GM18511 (cell line): ENCODE results near the gene F2R.
"Not testable (repeated sequence)": the region's sequence is repeated elsewhere in the genome, so short reads cannot be mapped to it uniquely, and the experiment has no call there.

Experiments used
- ATAC-seq: cut with Tn5 transposase; IDR thresholded peaks from one replicate; pipeline ENCODE4 v1.9.1; 2021; ENCODE audit warnings: mild to moderate bottlenecking, moderate library complexity; ENCODE audit not compliant: unreplicated experiment

Gene F2R

DNA sequence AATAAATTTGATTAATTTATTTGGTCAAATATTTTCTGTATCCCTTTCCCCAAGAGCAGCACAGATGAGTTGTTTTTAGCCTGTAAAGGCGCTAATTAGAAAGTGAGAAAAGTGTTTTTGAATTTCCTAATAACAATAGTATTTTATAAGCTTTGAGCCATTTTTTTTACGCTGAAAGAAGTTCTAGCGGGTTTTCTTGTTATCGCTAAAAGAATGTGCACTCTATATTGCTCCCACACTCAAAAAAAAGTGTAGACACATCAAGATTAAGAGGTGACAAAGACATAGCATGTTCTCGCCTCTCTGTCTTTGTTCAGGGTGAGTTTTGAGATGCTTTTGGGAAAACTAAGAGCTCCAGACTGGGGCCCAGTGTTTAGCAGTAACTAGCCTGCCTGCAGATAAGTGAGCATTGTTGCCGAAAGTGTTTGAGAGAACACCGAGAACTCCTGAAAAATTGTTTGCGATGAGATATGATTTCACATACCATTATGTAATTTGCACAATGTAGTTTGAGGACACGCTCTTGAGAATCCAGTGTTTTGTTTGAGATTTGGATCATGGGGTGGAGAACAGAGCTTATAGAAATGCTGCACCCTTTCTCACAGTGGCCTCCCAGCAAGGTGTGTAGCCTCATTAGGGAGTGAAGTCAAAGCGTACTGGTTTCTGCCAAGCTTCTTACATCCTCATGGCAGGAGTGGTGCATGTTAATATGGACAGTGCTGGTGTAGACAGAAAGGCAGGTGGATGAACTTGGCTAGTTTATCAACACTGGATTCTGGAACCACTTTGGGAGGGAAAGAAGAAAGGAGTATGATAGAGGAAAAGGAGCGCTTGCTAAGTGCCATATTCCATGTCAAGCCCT, 1.5 kb downstream of the F2R start:
- ATAC-seq: no peak

GRCh38 chr5:76718381-76718832, 2.5 kb downstream of the F2R start:
- no peak for ATAC-seq

- ATAC-seq: no peak
Measured at GRCh38 chr5:76718880-76719279, 3.0 kb downstream of the F2R start.

DNA sequence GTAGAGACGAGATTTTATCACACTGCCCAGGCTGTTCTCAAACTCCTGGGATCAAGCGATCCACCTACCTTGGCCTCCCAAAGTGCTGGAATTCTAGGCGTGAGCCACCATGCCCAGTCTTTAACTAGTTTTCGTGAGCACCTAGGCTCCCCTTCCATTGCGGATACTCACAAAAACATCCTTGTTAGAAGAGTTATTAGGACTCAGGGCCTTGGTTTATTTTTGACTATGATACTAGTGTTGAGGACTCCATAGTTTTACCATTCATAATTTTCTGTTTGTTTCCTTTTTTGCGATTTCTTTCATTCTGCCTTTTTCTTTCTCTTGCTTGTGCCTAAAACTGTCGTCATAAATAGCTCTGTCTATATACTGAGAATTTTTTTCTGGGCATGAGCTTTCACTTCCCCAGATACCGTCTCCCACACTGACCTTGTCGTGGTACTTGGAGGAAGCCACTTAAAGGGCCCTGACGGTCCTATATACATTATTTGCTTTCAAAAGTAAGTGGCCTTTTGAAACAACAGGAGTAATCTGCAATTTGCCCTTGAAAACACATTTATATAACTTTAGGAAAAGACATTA, 5.2 kb downstream of the F2R start:
- peak; percentile 97 for ATAC-seq

DNA sequence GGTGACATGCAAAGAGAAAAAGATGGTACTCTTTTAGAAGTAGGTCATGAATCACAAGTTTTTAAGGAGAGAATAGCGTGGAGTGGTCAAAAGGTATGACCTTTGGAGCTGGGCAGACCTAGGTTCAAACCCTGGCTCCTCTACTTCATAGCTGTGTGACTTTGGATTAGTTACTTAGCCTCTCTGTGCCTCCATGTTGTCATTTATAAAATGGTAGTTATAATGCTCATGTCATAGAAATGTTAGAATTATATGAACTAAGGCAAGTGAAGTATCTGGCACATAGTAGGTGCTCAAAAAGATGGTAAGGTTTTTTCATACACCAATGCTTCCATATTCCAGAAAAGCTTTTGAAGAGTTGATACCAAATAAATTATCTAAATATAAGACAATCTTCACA, 7.3 kb downstream of the F2R start:
- no peak for ATAC-seq

DNA sequence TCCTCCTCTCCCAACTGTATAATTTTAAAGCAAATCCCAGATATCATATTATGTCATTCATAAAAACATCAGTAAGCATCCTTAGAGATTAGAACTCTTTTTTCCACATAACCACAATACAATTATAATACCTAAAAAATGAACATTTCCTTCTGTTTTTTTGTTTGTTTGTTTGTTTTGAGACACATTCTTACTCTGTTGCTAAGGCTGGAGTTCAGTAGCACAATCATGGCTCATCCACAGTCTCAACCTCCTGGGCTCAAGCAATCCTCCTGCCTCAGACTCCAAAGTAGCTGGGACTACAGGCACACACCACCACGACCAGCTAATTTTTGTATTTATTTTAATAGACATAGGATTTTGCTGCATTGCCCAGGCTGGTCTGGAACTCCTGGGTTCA, 8.0 kb downstream of the F2R start:
- no peak for ATAC-seq

DNA sequence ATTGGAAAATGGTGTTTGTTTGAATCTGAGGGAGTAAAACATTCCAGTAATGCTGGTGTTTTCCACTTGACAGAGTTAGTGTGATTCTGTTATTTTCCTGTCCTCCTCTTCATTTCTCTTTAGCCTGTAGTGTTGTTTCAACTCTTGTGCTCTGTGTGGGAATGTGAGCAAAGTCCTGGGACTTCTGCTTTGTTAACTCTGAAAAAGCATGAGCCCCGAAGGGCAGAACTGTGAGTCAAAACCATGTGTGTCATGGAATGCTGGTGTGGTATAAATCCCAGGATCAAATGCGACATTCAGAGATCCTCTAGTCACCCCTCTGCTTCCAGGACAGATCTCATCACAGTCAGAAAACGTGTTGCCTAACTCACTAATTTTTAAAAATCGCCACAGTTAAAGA, 8.9 kb downstream of the F2R start:
- no peak for ATAC-seq

DNA sequence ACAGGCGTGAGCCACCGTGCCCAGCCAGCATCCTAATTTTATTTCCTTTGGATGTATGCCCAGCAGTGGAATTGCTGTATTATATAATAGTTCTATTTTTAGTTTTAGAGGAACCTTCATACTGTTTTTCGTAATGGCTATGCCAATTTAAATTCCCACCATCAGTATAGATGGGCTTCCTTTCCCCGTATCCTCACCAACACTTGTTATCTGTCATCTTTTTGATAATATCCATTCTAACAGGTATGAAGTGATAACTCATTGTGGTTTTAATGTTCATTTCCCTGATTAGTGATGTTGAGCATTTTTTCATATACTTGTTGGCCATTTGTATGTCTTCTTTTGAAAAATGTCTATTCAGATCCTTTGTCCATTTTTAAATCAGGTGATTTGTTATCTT, 13.0 kb downstream of the F2R start:
- no peak for ATAC-seq

DNA sequence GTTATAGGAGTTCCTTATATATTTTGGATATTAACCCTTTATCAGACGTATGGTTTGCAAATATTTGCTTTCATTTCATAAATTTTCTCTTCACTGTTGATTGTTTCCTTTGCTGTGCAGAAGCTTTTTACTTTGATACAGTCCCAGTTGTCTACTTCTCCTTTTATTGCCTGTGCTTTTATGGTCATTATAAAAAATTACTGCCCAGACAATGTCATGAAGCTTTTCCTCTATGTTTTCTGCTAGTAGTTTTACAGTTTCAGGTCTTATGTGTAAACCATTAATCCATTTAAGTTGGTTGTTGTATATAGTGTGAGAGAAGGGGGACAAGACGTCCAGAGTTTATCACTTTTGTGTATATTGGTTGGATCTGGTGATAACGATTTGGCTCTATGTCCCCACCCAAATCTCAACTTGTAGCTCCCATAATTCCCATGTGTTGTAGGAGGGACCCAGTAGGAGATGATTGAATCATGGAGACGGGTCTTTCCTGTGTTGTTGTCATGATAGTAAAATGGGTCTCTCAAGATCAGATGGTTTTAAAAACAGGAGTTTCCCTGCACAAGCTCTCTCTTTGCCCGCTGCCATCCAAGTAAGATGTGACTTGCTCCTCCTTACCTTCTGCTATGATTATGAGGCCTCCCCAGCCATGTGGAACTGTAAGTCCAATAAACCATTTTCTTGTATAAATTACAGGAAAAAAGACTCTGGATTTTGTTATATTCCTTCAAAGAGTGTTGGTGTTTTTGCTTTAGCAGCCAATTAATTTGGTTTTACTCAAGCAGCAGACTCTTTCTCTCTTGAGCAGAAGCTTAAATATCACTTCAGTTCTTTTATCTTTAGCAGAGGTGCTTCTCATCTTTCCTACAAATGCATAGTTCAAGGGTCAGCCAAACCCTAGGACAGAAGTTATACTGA, 13.7 kb downstream of the F2R start:
- no peak for ATAC-seq

DNA sequence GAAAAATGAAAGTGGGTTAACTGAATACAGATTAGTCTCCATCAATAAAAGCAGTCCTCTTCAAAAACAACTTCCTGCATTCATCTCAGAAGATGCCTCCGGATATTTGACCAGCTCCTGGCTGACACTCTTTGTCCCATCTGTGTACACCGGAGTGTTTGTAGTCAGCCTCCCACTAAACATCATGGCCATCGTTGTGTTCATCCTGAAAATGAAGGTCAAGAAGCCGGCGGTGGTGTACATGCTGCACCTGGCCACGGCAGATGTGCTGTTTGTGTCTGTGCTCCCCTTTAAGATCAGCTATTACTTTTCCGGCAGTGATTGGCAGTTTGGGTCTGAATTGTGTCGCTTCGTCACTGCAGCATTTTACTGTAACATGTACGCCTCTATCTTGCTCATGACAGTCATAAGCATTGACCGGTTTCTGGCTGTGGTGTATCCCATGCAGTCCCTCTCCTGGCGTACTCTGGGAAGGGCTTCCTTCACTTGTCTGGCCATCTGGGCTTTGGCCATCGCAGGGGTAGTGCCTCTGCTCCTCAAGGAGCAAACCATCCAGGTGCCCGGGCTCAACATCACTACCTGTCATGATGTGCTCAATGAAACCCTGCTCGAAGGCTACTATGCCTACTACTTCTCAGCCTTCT, 16.6 kb downstream of the F2R start:
- ATAC-seq: no peak

- ATAC-seq: no peak
Measured at GRCh38 chr5:76733049-76733417, 17.1 kb downstream of the F2R start.

GRCh38 chr5:76735762-76736545, 20.0 kb downstream of the F2R start:
- ATAC-seq: no peak

DNA sequence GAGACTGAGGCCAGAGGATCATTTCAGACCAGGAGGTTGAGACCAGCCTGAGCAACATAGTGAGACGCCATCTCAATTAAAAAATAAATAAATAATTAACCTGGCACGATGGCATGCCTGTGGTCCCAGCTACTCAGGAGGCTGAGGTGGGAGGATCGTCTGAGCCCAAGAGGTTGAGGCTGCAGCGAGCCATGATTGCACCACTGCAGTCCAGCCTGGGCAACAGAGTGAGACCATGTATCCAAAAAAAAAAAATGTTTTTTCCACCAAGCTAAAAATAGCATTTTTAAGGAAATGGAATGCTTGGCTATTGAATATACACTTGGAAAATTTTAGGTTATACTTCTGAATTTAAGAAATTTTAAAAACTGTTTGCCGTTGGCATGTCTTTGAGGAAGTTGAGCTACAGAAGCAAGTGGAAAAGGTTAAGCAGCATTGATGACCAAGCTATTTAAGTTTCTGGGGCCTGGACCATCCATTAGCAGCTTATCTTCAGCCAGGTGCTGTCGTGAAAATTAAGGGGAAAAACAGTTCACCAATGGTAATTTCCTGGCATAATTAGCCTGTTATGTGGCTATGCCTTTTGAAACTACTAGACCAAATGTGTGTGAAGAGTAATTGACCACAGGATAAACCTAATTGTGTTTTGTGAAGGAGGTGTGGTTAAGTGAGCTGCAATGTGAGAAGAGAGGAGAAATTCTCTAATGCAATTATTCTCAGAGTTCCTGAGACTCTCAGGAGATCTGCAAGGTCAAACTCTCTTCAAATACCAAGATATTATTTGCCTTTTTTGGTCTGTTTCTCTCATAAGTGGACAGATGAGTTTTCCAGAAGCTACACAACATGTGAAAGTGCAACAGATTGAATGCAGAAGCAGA, 21.0 kb downstream of the F2R start:
- peak; percentile 45 for ATAC-seq

DNA sequence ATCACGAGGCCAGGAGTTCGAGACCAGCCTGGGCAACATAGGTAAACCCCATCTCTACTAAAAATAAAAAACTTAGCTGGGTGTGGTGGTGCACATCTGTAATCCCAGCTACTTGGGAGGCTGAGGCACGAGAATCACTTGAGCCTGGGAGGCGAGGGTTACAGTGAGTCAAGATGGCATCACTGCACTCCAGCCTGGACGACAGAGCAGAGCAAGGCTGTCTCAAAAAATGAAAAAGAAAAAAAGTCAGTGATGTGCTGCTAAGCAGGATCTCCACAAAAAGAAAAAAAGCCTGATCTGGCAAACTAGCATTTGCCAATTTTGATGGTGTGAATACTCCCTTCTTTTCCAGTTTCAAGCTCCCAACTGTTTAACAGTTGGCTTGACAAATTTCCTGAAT, 21.9 kb downstream of the F2R start:
- no peak for ATAC-seq

DNA sequence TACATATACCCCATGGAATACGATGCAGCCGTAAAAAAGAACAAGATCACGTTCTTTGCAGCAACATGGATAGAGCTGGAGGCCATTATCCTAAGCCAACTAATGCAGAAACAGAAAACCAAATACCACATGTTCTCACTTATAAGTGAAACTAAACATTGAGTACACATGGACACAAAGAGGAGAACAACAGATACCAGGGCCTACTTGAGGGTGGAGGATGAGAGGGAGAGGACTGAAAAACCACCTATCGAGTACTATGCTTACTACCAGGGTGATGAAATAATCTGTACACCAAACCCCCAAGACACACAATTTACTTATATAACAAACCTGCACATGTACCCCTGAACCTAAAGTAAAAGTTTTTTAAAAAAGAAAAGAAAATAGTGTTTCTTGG, 25.6 kb downstream of the F2R start:
- ATAC-seq: not testable (repeated sequence)

GRCh38 chr5:76742583-76742982, 26.7 kb downstream of the F2R start:
- ATAC-seq: no peak

- no peak for ATAC-seq
Measured at GRCh38 chr5:76744632-76745031, 28.7 kb downstream of the F2R start.

DNA sequence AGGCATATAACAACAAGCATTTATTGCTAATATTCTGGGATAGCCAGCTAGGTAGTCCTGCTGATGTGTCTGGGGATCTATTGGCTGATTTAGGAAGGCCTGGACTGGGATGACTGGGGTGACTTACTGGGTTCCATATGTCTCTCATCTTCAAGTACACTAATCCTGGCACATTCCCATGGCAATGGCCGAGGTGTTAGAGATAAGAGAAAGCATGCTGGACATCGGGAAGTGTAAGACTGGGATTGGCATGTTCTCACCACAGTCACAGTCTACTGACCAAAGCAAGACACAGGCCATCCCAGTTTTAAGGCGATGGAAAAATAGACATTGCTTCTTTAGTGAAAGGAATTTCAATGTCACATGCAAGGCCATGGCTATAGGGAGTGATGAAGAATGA, 29.7 kb downstream of the F2R start:
- no peak for ATAC-seq

- ATAC-seq: no peak
Measured at GRCh38 chr5:76746677-76747076, 30.8 kb downstream of the F2R start.
